Measurements from ENCODE around the gene GMFB.

GMFB gene

DNA sequence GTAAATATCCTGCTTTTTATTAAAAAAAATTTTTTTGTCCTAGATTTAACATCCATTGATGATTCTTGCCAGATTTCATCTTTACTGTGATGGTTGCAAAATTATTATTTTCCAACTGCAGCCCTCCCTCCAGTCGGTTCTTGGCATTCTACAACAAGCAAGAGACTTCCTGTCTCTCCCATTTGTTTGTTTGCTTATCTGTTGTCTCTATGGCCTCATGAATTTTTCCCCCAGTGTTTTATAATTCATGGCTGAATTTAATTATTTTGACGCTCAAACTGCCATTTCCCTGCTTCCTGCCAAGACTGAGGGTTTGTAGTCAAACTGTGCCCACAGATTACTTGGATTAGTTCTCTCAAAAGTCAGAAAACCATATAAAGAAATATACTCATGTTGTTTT, 46.9 kb upstream of the GMFB start:
- no peak overlapping the region for H3K4me3 ChIP-seq (ENCODE audit: low read depth, low read length)
- ChIA-PET CTCF (no interaction called here), POLR2A (no interaction called here)
- H3K4me1 ChIP-seq (ENCODE audit: control insufficient read depth, insufficient read depth, low read length) = no peaks in the 10 kb centered on the region
- no peaks in the 10 kb centered on the region for H3K9me3 ChIP-seq (ENCODE audit: control insufficient read depth, insufficient read depth, low read depth, low read length)
- TF ChIP-seq ZNF701 (tag by site-specific recombination; IDR thresholded peaks at IDR 0.05) (no peak), ZNF335 (tag by site-specific recombination; conservative IDR thresholded peaks at IDR 0.05) (no peak), ZNF776 (tag by site-specific recombination; IDR thresholded peaks at IDR 0.05; ENCODE audit: borderline replicate concordance) (no peak), ZNF747 (tag by site-specific recombination; IDR thresholded peaks at IDR 0.05) (no peak), ZNF23 (tag by site-specific recombination; IDR thresholded peaks at IDR 0.05; ENCODE audit: borderline replicate concordance) (no peak), ZNF521 (tag by site-specific recombination; IDR thresholded peaks at IDR 0.05) (no peak), ZNF426 (tag by site-specific recombination; IDR thresholded peaks at IDR 0.05) (no peak), ZNF629 (tag by site-specific recombination; IDR thresholded peaks at IDR 0.05) (no peak), KLF1 (tag by site-specific recombination; IDR thresholded peaks at IDR 0.05) (no peak)
- TF ChIP-seq, protein P1, sequence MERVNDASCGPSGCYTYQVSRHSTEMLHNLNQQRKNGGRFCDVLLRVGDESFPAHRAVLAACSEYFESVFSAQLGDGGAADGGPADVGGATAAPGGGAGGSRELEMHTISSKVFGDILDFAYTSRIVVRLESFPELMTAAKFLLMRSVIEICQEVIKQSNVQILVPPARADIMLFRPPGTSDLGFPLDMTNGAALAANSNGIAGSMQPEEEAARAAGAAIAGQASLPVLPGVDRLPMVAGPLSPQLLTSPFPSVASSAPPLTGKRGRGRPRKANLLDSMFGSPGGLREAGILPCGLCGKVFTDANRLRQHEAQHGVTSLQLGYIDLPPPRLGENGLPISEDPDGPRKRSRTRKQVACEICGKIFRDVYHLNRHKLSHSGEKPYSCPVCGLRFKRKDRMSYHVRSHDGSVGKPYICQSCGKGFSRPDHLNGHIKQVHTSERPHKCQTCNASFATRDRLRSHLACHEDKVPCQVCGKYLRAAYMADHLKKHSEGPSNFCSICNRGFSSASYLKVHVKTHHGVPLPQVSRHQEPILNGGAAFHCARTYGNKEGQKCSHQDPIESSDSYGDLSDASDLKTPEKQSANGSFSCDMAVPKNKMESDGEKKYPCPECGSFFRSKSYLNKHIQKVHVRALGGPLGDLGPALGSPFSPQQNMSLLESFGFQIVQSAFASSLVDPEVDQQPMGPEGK (tag by site-specific recombination; IDR thresholded peaks at IDR 0.05) = no peak
- H3K36me3 ChIP-seq (ENCODE audit: control insufficient read depth in 2 of 2, insufficient read depth in 1 of 2, low read length in 2 of 2) = peaks cover 14% of the 10 kb centered on the region in 2 experiments
- H3K27ac ChIP-seq (ENCODE audit: extremely low read depth, low read depth, low read length) = no peak overlapping the region

DNA sequence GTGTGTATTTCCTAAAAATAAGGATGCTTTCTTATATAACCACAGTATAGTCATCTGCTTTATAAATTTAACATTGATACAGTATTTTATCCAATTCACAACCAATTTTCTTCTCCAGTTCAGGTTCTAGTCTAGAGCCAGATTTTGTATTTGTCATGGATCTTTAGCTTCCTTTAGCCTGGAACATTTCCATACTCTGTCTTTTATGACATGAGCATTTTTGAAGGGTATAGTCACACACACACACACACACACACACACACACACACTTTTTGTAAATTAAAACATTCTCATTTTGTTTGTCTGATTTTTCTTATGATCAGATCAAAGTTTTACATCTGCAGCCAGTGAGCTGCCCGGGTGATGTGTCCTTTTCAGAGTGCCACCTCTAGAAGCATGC, 46.3 kb upstream of the GMFB start:
- H3K4me1 ChIP-seq (ENCODE audit: control insufficient read depth, insufficient read depth, low read length) = no peaks in the 10 kb centered on the region
- POLR2A ChIA-PET = no interaction called here
- CTCF ChIA-PET = no interaction called here
- peaks cover 11 to 14% of the 10 kb centered on the region in 2 experiments for H3K36me3 ChIP-seq (ENCODE audit: control insufficient read depth in 2 of 2, insufficient read depth in 1 of 2, low read length in 2 of 2)
- no peaks in the 10 kb centered on the region for H3K9me3 ChIP-seq (ENCODE audit: control insufficient read depth, insufficient read depth, low read depth, low read length)
- no peak overlapping the region for H3K4me3 ChIP-seq (ENCODE audit: low read depth, low read length)
- H3K27ac ChIP-seq (ENCODE audit: extremely low read depth, low read depth, low read length) = no peak overlapping the region
- TF ChIP-seq ZNF391 (tag by site-specific recombination; IDR thresholded peaks at IDR 0.05; ENCODE audit: borderline replicate concordance, low read depth) (no peak), ZNF529 (tag by site-specific recombination; IDR thresholded peaks at IDR 0.05; ENCODE audit: insufficient replicate concordance) (no peak), EGR2 (tag by site-specific recombination; IDR thresholded peaks at IDR 0.05; ENCODE audit: low read depth) (no peak), FEZF1 (tag by site-specific recombination; IDR thresholded peaks at IDR 0.05) (no peak), KLF1 (tag by site-specific recombination; IDR thresholded peaks at IDR 0.05) (no peak), ZNF23 (tag by site-specific recombination; IDR thresholded peaks at IDR 0.05; ENCODE audit: borderline replicate concordance) (no peak), GFI1B (tag by site-specific recombination; IDR thresholded peaks at IDR 0.05) (no peak), ZNF223 (tag by site-specific recombination; IDR thresholded peaks at IDR 0.05) (no peak), ZNF292 (tag by site-specific recombination; IDR thresholded peaks at IDR 0.05; ENCODE audit: borderline replicate concordance, low read depth) (no peak), ZFP37 (tag by site-specific recombination; IDR thresholded peaks at IDR 0.05) (no peak), ZNF248 (tag by site-specific recombination; IDR thresholded peaks at IDR 0.05) (no peak), ZNF350 (tag by site-specific recombination; IDR thresholded peaks at IDR 0.05) (no peak), ZNF629 (tag by site-specific recombination; IDR thresholded peaks at IDR 0.05) (no peak)
- TF ChIP-seq, protein P2, sequence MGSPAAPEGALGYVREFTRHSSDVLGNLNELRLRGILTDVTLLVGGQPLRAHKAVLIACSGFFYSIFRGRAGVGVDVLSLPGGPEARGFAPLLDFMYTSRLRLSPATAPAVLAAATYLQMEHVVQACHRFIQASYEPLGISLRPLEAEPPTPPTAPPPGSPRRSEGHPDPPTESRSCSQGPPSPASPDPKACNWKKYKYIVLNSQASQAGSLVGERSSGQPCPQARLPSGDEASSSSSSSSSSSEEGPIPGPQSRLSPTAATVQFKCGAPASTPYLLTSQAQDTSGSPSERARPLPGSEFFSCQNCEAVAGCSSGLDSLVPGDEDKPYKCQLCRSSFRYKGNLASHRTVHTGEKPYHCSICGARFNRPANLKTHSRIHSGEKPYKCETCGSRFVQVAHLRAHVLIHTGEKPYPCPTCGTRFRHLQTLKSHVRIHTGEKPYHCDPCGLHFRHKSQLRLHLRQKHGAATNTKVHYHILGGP (tag by site-specific recombination; IDR thresholded peaks at IDR 0.05) = no peak
- TF ChIP-seq, protein P3, sequence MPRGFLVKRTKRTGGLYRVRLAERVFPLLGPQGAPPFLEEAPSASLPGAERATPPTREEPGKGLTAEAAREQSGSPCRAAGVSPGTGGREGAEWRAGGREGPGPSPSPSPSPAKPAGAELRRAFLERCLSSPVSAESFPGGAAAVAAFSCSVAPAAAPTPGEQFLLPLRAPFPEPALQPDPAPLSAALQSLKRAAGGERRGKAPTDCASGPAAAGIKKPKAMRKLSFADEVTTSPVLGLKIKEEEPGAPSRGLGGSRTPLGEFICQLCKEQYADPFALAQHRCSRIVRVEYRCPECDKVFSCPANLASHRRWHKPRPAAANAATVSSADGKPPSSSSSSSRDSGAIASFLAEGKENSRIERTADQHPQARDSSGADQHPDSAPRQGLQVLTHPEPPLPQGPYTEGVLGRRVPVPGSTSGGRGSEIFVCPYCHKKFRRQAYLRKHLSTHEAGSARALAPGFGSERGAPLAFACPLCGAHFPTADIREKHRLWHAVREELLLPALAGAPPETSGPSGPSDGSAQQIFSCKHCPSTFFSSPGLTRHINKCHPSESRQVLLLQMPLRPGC (tag by site-specific recombination; IDR thresholded peaks at IDR 0.05) = no peak
- TF ChIP-seq, protein P4, sequence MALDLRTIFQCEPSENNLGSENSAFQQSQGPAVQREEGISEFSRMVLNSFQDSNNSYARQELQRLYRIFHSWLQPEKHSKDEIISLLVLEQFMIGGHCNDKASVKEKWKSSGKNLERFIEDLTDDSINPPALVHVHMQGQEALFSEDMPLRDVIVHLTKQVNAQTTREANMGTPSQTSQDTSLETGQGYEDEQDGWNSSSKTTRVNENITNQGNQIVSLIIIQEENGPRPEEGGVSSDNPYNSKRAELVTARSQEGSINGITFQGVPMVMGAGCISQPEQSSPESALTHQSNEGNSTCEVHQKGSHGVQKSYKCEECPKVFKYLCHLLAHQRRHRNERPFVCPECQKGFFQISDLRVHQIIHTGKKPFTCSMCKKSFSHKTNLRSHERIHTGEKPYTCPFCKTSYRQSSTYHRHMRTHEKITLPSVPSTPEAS (tag by site-specific recombination; IDR thresholded peaks at IDR 0.05) = no peak
- TF ChIP-seq, protein P5, sequence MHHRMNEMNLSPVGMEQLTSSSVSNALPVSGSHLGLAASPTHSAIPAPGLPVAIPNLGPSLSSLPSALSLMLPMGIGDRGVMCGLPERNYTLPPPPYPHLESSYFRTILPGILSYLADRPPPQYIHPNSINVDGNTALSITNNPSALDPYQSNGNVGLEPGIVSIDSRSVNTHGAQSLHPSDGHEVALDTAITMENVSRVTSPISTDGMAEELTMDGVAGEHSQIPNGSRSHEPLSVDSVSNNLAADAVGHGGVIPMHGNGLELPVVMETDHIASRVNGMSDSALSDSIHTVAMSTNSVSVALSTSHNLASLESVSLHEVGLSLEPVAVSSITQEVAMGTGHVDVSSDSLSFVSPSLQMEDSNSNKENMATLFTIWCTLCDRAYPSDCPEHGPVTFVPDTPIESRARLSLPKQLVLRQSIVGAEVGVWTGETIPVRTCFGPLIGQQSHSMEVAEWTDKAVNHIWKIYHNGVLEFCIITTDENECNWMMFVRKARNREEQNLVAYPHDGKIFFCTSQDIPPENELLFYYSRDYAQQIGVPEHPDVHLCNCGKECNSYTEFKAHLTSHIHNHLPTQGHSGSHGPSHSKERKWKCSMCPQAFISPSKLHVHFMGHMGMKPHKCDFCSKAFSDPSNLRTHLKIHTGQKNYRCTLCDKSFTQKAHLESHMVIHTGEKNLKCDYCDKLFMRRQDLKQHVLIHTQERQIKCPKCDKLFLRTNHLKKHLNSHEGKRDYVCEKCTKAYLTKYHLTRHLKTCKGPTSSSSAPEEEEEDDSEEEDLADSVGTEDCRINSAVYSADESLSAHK (tag by site-specific recombination; IDR thresholded peaks at IDR 0.05) = no peak
- TF ChIP-seq, protein P6, sequence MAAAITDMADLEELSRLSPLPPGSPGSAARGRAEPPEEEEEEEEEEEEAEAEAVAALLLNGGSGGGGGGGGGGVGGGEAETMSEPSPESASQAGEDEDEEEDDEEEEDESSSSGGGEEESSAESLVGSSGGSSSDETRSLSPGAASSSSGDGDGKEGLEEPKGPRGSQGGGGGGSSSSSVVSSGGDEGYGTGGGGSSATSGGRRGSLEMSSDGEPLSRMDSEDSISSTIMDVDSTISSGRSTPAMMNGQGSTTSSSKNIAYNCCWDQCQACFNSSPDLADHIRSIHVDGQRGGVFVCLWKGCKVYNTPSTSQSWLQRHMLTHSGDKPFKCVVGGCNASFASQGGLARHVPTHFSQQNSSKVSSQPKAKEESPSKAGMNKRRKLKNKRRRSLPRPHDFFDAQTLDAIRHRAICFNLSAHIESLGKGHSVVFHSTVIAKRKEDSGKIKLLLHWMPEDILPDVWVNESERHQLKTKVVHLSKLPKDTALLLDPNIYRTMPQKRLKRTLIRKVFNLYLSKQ (tag by site-specific recombination; IDR thresholded peaks at IDR 0.05; ENCODE audit: borderline replicate concordance) = no peak
